ENCODE results near the gene SLC9B2. TPM values are rescaled to one million over a fixed set of nuclear protein-coding genes. Genes with fewer than 3 reads are reported as not detected.
"Not testable (repeated sequence)": the region's sequence is repeated elsewhere in the genome, so short reads cannot be mapped to it uniquely, and the experiment has no call there.

SLC9B2 gene
- total RNA-seq, 2 donors from 2014 or later, result 5.7 to 9.4 TPM

GRCh38 chr4:103008875-103009729 is 67.5 kb downstream of the SLC9B2 start:
- DNase-seq (ENCODE audit: low spot score), result no peak
- H3K27me3 ChIP-seq, result no peaks in the 10 kb centered on the region
- H3K9me3 ChIP-seq, result no peaks in the 10 kb centered on the region
- TF ChIP-seq, protein P1, sequence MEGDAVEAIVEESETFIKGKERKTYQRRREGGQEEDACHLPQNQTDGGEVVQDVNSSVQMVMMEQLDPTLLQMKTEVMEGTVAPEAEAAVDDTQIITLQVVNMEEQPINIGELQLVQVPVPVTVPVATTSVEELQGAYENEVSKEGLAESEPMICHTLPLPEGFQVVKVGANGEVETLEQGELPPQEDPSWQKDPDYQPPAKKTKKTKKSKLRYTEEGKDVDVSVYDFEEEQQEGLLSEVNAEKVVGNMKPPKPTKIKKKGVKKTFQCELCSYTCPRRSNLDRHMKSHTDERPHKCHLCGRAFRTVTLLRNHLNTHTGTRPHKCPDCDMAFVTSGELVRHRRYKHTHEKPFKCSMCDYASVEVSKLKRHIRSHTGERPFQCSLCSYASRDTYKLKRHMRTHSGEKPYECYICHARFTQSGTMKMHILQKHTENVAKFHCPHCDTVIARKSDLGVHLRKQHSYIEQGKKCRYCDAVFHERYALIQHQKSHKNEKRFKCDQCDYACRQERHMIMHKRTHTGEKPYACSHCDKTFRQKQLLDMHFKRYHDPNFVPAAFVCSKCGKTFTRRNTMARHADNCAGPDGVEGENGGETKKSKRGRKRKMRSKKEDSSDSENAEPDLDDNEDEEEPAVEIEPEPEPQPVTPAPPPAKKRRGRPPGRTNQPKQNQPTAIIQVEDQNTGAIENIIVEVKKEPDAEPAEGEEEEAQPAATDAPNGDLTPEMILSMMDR (IDR thresholded peaks at IDR 0.05), result peak; percentile 39 to 80
- H3K4me1 ChIP-seq, result peaks cover 0 to 21% of the 10 kb centered on the region in 2 donors
- no peak overlapping the region for H3K27ac ChIP-seq
- no peaks in the 10 kb centered on the region for H3K36me3 ChIP-seq
- H3K4me3 ChIP-seq, result no peak overlapping the region

DNA sequence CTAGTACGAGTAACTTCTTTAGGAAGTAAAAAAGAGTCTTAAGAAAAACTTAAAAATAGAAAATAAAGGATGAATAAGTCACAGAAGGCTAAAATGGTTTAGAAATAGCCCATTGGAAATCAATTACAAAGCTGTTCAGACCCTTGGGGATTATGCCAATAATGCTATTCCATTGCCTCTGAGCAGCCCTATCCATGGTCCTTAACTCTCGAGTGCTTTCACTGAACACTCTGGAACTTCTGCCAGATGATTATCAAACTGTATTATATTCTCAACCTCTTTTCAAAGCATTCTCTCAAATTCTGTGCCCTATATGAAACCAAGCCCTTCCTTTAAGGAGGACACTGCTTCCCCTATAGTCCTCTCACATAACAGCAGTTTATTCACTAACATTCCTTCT is 74.0 kb downstream of the SLC9B2 start:
- Histone ChIP-seq H3K9me3 (no peaks in the 10 kb centered on the region), H3K4me3 (no peak overlapping the region), H3K27me3 (no peaks in the 10 kb centered on the region), H3K4me1 (no peaks in the 10 kb centered on the region), H3K36me3 (no peaks in the 10 kb centered on the region), H3K27ac (no peak overlapping the region)
- TF ChIP-seq, protein P1 (IDR thresholded peaks at IDR 0.05), result no peak
- DNase-seq (ENCODE audit: low spot score), result no peak

DNA sequence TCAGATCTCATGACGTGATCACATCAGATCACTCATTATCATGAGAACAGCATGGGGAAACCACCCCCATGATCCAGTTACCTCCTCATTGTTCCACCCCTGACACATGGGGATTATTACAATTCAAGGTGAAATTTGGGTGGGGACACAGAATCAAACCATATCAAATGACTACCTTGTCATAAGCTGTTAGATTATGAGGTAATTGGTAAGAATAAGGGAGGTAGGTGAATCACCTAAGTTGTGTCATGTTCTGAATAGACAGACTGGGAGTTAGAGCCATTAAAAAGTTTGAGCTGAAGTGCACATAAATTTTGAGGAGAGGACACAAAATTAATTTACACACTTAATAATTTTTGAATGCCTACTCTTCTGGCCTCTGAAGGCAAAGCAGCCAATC is 81.8 kb downstream of the SLC9B2 start:
- DNase-seq (ENCODE audit: low spot score), result no peak
- H3K4me1 ChIP-seq, result no peaks in the 10 kb centered on the region
- H3K27me3 ChIP-seq, result no peaks in the 10 kb centered on the region
- H3K36me3 ChIP-seq, result no peaks in the 10 kb centered on the region
- H3K9me3 ChIP-seq, result no peaks in the 10 kb centered on the region
- H3K27ac ChIP-seq, result no peak overlapping the region
- no peak overlapping the region for H3K4me3 ChIP-seq
- TF ChIP-seq, protein P1 (IDR thresholded peaks at IDR 0.05), result no peak

GRCh38 chr4:102993985-102994384 is 82.6 kb downstream of the SLC9B2 start:
- not testable (repeated sequence) for H3K9me3 ChIP-seq; DNase-seq (ENCODE audit: low spot score); H3K36me3 ChIP-seq; H3K27me3 ChIP-seq; H3K4me1 ChIP-seq; H3K4me3 ChIP-seq; H3K27ac ChIP-seq

DNA sequence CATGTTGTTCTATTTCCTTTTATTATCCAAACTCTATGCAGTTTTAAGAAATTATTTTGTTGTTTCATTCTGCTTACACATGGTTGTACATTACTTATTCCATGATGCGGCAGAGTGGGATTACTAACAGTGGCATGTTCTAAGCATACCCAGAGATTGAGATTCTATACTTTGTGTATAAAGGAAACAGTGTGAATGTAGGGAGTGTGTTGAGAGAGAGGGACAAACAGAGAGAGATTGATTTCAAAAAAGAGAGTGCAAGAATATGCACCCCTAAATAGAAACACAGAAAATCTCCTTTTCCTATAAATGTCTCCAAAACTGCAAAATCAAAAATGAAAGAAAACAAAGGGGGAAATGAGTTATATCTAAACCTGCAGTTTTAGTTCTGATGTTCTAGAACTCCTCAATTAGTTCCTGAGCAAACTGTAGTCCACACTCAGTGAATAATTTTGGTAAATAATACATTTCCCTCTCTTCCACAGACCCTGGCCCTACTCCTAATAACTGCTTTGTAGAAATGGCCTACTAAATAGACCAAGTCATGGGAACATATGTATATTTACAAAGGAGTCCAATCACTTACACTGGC is 88.0 kb downstream of the SLC9B2 start:
- Histone ChIP-seq H3K9me3 (no peaks in the 10 kb centered on the region), H3K4me1 (no peaks in the 10 kb centered on the region), H3K36me3 (no peaks in the 10 kb centered on the region), H3K27me3 (no peaks in the 10 kb centered on the region), H3K4me3 (no peak overlapping the region), H3K27ac (no peak overlapping the region)
- DNase-seq (ENCODE audit: low spot score), result no peak
- TF ChIP-seq, protein P1 (IDR thresholded peaks at IDR 0.05), result no peak

GRCh38 chr4:102981005-102981404 is 95.6 kb downstream of the SLC9B2 start:
- Histone ChIP-seq H3K27ac (no peak overlapping the region), H3K4me3 (no peak overlapping the region), H3K36me3 (no peaks in the 10 kb centered on the region), H3K9me3 (peaks cover 0 to 9% of the 10 kb centered on the region in 2 donors), H3K27me3 (no peaks in the 10 kb centered on the region), H3K4me1 (no peaks in the 10 kb centered on the region)
- TF ChIP-seq, protein P1 (IDR thresholded peaks at IDR 0.05), result no peak
- DNase-seq (ENCODE audit: low spot score), result no peak

Other genes starting within 250 kb of the SLC9B2 start
- gene UBE2D3, start 249.2 kb downstream of the SLC9B2 start, total RNA-seq, result 100 to 1,000 TPM; 288 to 322 TPM
- 10 to 100 TPM; 10.5 to 11.5 TPM for gene CISD2, start 207.8 kb downstream of the SLC9B2 start, total RNA-seq
- gene SLC9B1, start 57.1 kb downstream of the SLC9B2 start, total RNA-seq, result 1 to 10 TPM in 1 of 2 donors, not detected in 1; 3.3 TPM
- 10 to 100 TPM; 32.8 to 36.4 TPM for gene BDH2, start 23.1 kb upstream of the SLC9B2 start, total RNA-seq
- 1 to 10 TPM in 1 of 2 donors, under 1 TPM in 1; 0.16 to 3.0 TPM for gene CENPE, start 121.6 kb upstream of the SLC9B2 start, total RNA-seq